Omental fat pad (tissue), 4 donors: Measurements from ENCODE around the gene GBE1. TPM values are rescaled to one million over a fixed set of nuclear protein-coding genes. Genes with fewer than 3 reads are reported as not detected.

ENCODE experiments used
- ATAC-seq: fragments of 150-250 bp; one replicate; pipeline ENCODE4 v1.9.1; 2016; ENCODE audit warnings: mild to moderate bottlenecking, moderate library complexity; ENCODE audit not compliant: low FRiP score
- DNase-seq: peaks from one replicate; pipeline ENCODE4 v3.0.0-alpha.2; 2019; ENCODE audit warnings: low spot score
- total RNA-seq, 4 donors: library from RNA; depleted of rRNA; stranded (reverse); fragments of >200 nt; gene quantifications; one replicate each; pipeline ENCODE4 v1.1.0, GENCODE V29; 2016
- TF ChIP-seq, protein P1 (sequence below), 3 donors: fragments of 450-650 bp; IDR thresholded peaks; one replicate each; pipeline ENCODE4 v1.5.1; 2016 to 2017; ENCODE audit warnings: antibody characterized with exemption in 3 of 3, mild to moderate bottlenecking in 3 of 3, moderate library complexity in 2 of 3

GBE1 gene
- total RNA-seq, 4 donors from 2014 or later: 101 to 140 (median 118) TPM

DNA sequence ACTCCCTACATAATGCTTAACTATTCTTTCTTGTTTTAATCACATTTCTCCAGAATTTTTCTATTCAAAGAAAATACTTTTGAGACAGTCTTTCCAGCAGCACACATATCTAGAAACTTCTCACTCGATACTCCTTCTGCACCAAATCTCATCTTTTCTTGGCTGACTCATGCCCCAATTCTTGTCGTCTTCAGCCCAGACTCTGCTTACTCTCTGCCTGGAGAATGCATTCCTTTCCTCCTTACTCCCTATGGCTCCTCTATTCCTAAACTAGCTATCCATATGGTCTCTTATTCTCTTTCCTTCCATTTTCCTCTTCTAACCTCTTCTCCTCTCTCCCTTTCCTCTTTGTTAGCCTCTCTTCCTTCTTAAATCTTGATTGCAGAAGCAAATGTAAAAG lies 158.7 kb downstream of the GBE1 start:
- no peak for DNase-seq

DNA sequence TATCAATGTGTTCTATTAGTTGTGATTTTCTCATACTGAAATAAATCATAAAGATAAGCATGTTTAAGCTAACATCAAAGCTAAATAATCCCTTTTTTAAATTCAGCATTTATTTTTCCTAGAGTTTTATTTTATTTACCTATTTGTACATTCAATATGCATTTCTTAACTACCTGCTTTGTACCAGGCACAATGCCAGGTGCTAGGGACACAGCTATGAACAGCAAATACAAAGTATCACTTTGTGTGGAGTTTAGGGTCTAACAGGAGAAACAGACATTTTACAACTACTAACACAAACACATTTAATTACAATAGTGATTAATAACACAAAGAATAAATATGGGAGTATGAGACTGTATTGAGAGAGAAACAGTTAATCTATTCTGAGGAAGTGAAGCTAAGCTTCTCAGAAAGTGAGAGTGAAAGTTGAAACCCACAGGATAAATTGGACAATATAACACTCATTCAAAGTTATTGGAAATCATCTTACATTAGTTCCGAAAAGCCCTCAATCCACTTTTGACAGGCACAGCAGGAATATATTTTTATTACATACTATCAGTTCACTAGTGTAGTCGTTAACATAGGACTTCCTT lies 159.6 kb downstream of the GBE1 start:
- ATAC-seq (no peak), DNase-seq (no peak)
- TF ChIP-seq, protein P1, sequence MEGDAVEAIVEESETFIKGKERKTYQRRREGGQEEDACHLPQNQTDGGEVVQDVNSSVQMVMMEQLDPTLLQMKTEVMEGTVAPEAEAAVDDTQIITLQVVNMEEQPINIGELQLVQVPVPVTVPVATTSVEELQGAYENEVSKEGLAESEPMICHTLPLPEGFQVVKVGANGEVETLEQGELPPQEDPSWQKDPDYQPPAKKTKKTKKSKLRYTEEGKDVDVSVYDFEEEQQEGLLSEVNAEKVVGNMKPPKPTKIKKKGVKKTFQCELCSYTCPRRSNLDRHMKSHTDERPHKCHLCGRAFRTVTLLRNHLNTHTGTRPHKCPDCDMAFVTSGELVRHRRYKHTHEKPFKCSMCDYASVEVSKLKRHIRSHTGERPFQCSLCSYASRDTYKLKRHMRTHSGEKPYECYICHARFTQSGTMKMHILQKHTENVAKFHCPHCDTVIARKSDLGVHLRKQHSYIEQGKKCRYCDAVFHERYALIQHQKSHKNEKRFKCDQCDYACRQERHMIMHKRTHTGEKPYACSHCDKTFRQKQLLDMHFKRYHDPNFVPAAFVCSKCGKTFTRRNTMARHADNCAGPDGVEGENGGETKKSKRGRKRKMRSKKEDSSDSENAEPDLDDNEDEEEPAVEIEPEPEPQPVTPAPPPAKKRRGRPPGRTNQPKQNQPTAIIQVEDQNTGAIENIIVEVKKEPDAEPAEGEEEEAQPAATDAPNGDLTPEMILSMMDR (IDR thresholded peaks at IDR 0.05): no peak

More for the DNA sequence above, 158.7 kb downstream of the GBE1 start:
- TF ChIP-seq, protein P1 (IDR thresholded peaks at IDR 0.05): no peak
- ATAC-seq: no peak

DNA sequence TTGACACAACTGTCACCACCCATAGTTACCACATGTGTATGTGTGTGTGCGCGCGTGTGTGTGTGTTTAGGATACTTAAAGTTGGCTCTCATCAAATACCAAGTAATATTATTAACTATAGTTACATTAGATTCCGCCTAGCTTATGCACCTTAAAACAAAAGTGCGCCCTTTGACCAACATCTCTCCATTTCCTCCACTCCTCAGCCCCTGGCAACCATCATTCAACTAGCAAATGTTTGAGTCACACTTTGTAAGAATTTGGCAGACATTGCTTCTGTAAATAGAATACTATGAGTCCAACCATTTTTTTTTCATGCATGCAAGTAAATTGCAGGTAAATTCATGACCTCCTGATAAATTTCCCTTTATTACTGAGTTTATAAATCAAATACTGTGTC lies 169.3 kb downstream of the GBE1 start:
- TF ChIP-seq, protein P1 (IDR thresholded peaks at IDR 0.05): no peak
- ATAC-seq: no peak
- DNase-seq: no peak

DNA sequence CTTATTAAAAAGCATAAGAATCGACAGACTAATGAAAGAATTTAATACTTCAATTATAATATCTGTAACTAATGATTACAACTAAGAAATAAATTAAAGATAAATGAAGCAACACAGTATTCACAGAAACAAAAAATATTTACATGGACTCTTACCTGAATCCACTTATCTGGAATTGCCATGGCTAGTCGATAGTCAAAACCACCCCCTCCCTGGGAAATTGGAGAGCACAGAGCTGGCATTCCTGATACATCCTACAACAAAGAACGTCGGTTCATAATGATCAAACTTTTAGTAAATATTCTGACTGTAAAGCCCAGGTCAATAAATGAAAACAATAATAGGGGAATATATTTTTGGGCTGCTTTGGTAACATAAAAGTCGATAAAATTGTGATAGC lies 175.5 kb downstream of the GBE1 start:
- DNase-seq (no peak), ATAC-seq (no peak)
- TF ChIP-seq, protein P1 (IDR thresholded peaks at IDR 0.05): no peak

DNA sequence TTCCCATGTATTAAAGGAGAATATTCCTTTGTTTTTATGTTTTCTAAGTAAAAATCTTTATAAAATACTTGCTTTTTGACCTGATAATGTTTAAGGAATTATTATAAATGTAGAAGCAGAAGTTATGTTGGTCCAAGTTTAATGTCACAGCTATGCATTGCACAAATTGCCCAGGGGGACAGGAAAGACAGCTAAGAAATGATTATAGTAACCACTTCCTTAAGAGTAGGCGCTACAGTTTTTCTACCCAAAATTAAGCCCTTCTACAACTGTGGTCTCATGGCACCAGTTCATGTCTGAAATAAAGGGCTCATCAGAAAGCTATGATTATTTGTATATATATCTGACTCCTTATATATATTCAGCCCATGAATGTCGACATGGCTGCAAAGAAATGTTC lies 176.4 kb downstream of the GBE1 start:
- TF ChIP-seq, protein P1 (IDR thresholded peaks at IDR 0.05): no peak
- DNase-seq (no peak), ATAC-seq (no peak)

DNA sequence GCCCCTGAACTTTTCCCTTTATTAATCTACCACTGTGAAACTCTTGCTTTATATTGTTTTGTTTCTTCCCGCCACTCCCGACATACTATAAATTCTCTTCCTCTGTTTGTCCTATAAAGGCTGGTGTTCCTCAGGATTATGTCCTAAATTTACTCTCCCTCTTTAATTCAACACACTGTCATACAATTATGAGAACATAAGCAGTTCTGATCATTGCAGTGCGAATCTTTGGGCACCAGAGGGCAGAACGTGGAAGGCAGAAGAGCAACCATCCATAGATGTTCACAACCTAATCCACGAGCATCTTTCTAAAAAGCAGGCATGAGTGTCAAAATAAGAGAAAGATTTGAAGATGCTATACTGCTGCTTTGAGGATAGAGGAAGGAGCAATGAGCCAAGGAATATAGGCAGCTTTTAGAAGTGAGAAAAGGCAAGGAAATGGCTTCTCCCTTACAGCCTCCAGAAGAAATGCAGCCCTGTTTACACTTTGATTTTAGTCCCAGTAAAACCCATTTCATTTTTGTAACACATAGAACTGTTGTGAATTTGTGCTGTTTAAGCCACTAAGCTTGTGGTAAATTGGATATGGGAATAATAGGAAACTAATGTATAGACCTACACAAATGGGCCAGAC lies 179.4 kb downstream of the GBE1 start:
- no peak for ATAC-seq
- DNase-seq: no peak
- TF ChIP-seq, protein P1 (IDR thresholded peaks at IDR 0.05): no peak

DNA sequence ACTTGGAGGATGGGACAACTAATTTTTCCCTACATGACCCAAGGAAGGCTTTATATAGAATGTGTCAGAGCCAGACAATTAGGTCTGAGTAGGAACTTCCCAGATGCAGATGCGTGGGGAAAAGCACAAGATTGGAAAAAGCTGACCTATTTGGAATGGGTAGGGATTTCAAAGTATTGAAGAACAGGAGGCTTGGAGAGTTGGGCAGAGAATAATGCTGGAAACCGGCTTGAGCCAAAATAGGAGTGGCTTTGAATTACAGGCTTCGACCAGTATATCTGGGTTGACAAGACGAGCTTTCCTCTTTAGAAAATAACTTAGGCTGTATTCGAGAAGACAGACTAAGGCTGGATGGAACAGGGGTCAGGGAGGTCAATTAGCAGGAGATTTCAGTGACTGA lies 181.1 kb downstream of the GBE1 start:
- TF ChIP-seq, protein P1 (IDR thresholded peaks at IDR 0.05): no peak
- DNase-seq (no peak), ATAC-seq (no peak)
